Activated CD4-positive, alpha-beta T cell treated with anti-CD3 and anti-CD28 coated beads, Interleukin-2, amount 10 ng/mL, durations not matched to agents 7 days and 5 days (primary cell): ENCODE results near the gene ECT2L. TPM values are rescaled to one million over a fixed set of nuclear protein-coding genes. Genes with fewer than 3 reads are reported as not detected.

Experiments used
- CTCF ChIA-PET: fragments of 350-600 bp; sonication (Branson Sonifier 250); formaldehyde crosslinking; loops from one replicate; lab custom pipeline; 2021; ENCODE audit warnings: antibody characterized with exemption; lab: Charles Lee
- POLR2A ChIA-PET: fragments of 350-600 bp; sonication (Branson Sonifier 250); formaldehyde crosslinking; loops from one replicate; lab custom pipeline; 2021; ENCODE audit warnings: antibody characterized with exemption; lab: Charles Lee
- DNase-seq: peaks from one replicate; pipeline ENCODE4 v3.0.0-alpha.2; 2020
- H3K27ac Mint-ChIP-seq: one replicate; pipeline ENCODE4 v1.8.0; 2021; ENCODE audit warnings: mild to moderate bottlenecking, moderate library complexity, mixed read lengths
- H3K27me3 Mint-ChIP-seq: one replicate; pipeline ENCODE4 v1.8.0; 2021; ENCODE audit warnings: mixed read lengths
- H3K36me3 Mint-ChIP-seq: one replicate; pipeline ENCODE4 v1.8.0; 2021; ENCODE audit warnings: low read depth, mixed read lengths
- H3K4me1 Mint-ChIP-seq: one replicate; pipeline ENCODE4 v1.8.0; 2021; ENCODE audit warnings: mixed read lengths
- H3K4me3 Mint-ChIP-seq: one replicate; pipeline ENCODE4 v1.8.0; 2021; ENCODE audit warnings: mild to moderate bottlenecking, moderate library complexity, mixed read lengths
- H3K9me3 Mint-ChIP-seq: one replicate; pipeline ENCODE4 v1.8.0; 2021; ENCODE audit warnings: mixed read lengths
- total RNA-seq, 2 experiments: library from RNA; stranded (reverse); gene quantifications; one replicate each; pipeline ENCODE4 v1.2.3, GENCODE V29; 2021

ECT2L gene, protein sequence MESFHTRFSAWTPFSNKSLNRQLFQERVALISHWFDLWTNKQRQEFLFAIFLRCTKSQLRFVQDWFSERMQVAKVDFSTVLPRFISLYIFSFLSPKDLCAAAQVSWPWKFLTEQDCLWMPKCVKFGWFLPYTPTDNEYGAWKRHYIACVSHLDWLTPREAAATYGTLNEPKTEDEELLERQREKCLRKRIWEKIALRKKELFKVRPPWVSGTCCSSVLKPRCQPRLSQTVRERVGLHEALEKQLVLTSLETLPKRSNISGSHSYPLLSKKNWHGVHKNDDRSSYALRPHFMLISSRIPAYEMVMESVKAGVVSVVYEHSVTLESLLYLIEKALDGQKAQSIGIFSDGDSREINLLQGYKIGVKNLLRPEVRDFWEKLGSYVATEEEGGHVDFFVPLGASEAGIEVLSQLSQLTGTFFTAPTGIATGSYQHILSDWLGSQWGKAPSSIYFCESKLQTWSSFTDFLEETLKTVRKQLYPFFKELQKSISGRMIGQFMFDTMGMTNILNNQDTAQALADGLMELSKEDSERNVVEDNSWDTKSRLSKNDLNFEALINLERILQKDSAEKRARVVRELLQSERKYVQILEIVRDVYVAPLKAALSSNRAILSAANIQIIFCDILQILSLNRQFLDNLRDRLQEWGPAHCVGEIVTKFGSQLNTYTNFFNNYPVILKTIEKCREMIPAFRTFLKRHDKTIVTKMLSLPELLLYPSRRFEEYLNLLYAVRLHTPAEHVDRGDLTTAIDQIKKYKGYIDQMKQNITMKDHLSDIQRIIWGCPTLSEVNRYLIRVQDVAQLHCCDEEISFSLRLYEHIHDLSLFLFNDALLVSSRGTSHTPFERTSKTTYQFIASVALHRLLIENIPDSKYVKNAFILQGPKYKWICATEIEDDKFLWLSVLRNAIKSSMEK
- total RNA-seq: not detected

GRCh38 chr6:138795809-138796603, at the start of gene ECT2L:
TSS of gene ECT2L (plus strand) at chr6:138796087. CDS start at chr6:138813275, 17,188 bp downstream.
- H3K27me3 Mint-ChIP-seq: peaks cover 11% of the 10 kb centered on the region
- no peak for DNase-seq
- no peaks in the 10 kb centered on the region for H3K4me1 Mint-ChIP-seq
- peaks cover 6% of the 10 kb centered on the region for H3K36me3 Mint-ChIP-seq
- ChIA-PET CTCF (no interaction called here), POLR2A (no interaction called here)
- H3K27ac Mint-ChIP-seq: no peak within 1 kb of the TSS
- no peak within 1 kb of the TSS for H3K4me3 Mint-ChIP-seq
- no peaks in the 10 kb centered on the region for H3K9me3 Mint-ChIP-seq

- no peak overlapping the region for H3K4me3 Mint-ChIP-seq
- no peaks in the 10 kb centered on the region for H3K9me3 Mint-ChIP-seq
- H3K4me1 Mint-ChIP-seq: no peaks in the 10 kb centered on the region
- ChIA-PET POLR2A (interaction anchor here (0.6 kb wide), 1 partner anchor 310 kb away, joined by 3 read pairs; no protein-coding TSS in a partner anchor), CTCF (interaction anchor here (1.2 kb wide), 1 partner anchor 60 kb away, joined by 4 read pairs; no protein-coding TSS in a partner anchor)
- H3K27ac Mint-ChIP-seq: no peak overlapping the region
- no peaks in the 10 kb centered on the region for H3K36me3 Mint-ChIP-seq
- no peak for DNase-seq
- H3K27me3 Mint-ChIP-seq: no peaks in the 10 kb centered on the region
Observed at GRCh38 chr6:138752017-138752416, 43.9 kb upstream of the ECT2L start.

DNA sequence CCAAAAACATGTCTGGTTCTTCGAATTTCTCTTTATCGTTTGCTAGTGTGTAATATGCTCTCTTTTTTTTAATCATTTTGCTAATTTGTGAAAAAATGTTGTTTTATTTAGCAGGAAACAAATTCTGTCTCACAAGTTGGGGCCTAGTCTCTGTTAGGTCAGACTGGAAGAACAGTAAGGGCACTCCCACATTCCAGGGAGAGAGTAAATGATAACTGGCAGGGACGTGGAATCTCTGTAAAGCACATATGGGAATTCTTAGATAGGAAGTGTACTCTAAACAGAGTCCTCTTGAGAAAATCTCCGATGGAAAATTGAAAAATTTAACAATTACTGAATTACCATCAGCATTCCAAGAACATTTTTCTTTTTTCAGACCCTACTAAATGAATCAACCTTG, 38.8 kb upstream of the ECT2L start:
- Mint-ChIP-seq H3K27ac (no peak overlapping the region), H3K4me3 (no peak overlapping the region), H3K36me3 (no peaks in the 10 kb centered on the region), H3K9me3 (no peaks in the 10 kb centered on the region), H3K4me1 (no peaks in the 10 kb centered on the region), H3K27me3 (no peaks in the 10 kb centered on the region)
- ChIA-PET POLR2A (no interaction called here), CTCF (no interaction called here)
- no peak for DNase-seq

GRCh38 chr6:138765896-138766655, 29.8 kb upstream of the ECT2L start:
- no peak for DNase-seq
- no peaks in the 10 kb centered on the region for H3K27me3 Mint-ChIP-seq
- peaks cover 4% of the 10 kb centered on the region for H3K4me1 Mint-ChIP-seq
- ChIA-PET CTCF (interaction anchor here (0.7 to 1.9 kb wide), 3 partner anchors 167 to 177 kb away, joined by 3 to 6 read pairs (median 3); no protein-coding TSS in a partner anchor), POLR2A (no interaction called here)
- H3K36me3 Mint-ChIP-seq: no peaks in the 10 kb centered on the region
- no peak overlapping the region for H3K27ac Mint-ChIP-seq
- H3K9me3 Mint-ChIP-seq: no peaks in the 10 kb centered on the region
- H3K4me3 Mint-ChIP-seq: no peak overlapping the region

GRCh38 chr6:138769102-138769676, 26.7 kb upstream of the ECT2L start:
- DNase-seq: no peak
- Mint-ChIP-seq H3K4me3 (no peak overlapping the region), H3K4me1 (peaks cover 22% of the 10 kb centered on the region), H3K36me3 (no peaks in the 10 kb centered on the region), H3K9me3 (no peaks in the 10 kb centered on the region), H3K27ac (no peak overlapping the region), H3K27me3 (no peaks in the 10 kb centered on the region)
- ChIA-PET POLR2A (no interaction called here), CTCF (interaction anchor here (0.6 kb wide), 1 partner anchor 26 kb away, joined by 5 read pairs; no protein-coding TSS in a partner anchor)

DNA sequence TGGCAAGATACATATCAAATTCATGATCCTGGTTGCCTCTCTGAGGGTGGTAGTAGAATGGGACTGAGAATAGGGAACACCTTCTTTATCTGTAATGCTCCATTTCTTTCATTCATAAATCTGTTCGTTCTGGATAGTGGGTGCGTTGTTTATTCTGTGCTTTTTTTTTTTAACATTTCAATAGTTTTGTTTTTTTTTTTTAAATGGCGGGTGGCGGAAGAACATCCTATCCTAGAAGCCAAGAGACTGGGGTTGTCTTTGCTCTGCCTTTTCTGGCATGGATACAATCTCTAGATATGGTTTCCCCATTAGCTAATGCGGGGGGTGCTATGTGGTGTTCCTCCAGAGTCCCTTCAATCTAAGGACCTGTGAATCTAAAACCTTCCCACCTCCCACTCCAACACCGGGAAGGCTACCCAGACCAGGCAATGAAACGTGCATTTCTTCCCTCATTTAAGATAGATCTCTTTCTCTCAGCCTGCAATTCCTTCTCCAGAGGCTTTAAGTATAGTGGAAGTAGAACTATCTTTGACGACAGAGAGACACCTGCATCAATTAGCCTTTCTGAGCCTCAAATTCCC, 23.2 kb upstream of the ECT2L start:
- ChIA-PET POLR2A (interaction anchor here (0.6 kb wide), 1 partner anchor 155 kb away, joined by 3 read pairs; no protein-coding TSS in a partner anchor), CTCF (interaction anchor here (0.6 to 2.3 kb wide), 6 partner anchors 12 to 1816 kb away, joined by 3 to 6 read pairs (median 3); no protein-coding TSS in a partner anchor)
- Mint-ChIP-seq H3K27me3 (no peaks in the 10 kb centered on the region), H3K9me3 (no peaks in the 10 kb centered on the region), H3K36me3 (no peaks in the 10 kb centered on the region), H3K4me1 (peaks cover 30% of the 10 kb centered on the region), H3K27ac (peak overlapping the region; percentile 100), H3K4me3 (peak overlapping the region; percentile 99)
- no peak for DNase-seq

DNA sequence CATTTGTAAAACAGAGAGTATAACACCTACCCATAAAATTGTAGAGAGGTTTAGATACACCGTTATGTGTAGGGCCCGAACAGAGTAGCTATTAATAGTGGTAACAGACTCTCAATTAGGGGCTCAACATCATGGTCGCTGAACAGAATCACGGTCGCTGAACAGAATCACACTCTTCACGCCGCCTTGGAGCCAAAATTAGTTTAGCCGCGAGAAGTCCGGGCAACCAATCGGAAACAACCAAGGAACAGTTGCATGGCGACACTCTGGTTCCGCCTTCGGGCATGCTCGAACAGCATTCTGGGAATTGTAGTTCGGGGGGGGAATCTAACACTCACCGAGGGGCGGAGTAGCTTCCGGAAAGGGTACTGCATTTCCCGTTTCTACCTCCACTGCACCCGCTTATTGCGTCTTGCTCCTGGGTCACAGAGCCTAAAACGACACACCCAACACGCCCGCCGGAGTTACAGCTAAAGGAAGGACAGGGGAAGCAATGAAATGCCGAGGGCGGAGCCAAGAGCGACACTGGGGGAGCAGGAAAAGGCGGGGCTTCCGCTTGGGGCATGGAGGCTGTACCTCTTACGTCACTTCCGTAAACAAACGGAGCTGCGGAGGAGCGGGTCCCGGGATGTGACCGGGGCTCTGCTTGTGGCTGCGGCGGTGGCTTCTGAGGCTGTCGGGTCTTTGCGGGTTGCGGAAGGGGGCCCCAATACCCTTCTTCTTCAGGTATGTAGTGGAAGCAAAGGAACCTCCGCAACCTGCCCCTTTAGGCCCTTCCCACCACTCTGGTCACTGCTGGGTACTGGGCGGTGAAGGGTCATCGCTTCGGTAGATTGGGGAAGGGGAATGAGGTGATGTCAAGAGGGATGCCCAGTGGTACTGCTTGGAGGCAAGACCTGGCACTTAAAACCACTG, 22.5 kb upstream of the ECT2L start, which contains the start of gene CCDC28A:
CCDC28A (plus strand) TSS at position 593 of the 915 bp plus-strand sequence. CDS start 2,352 bp downstream, outside the sequence.
- peak within 1 kb of the TSS; percentile 100 for H3K27ac Mint-ChIP-seq
- no peaks in the 10 kb centered on the region for H3K9me3 Mint-ChIP-seq
- peak; percentile 95 for DNase-seq
- H3K4me3 Mint-ChIP-seq: peak within 1 kb of the TSS; percentile 99
- H3K36me3 Mint-ChIP-seq: no peaks in the 10 kb centered on the region
- ChIA-PET POLR2A (interaction anchor here (0.6 kb wide), 1 partner anchor 156 kb away, joined by 3 read pairs; no protein-coding TSS in a partner anchor), CTCF (interaction anchor here (0.7 to 2.3 kb wide), 7 partner anchors 9 to 1816 kb away, joined by 3 to 6 read pairs (median 3); no protein-coding TSS in a partner anchor)
- peaks cover 30% of the 10 kb centered on the region for H3K4me1 Mint-ChIP-seq
- no peaks in the 10 kb centered on the region for H3K27me3 Mint-ChIP-seq

DNA sequence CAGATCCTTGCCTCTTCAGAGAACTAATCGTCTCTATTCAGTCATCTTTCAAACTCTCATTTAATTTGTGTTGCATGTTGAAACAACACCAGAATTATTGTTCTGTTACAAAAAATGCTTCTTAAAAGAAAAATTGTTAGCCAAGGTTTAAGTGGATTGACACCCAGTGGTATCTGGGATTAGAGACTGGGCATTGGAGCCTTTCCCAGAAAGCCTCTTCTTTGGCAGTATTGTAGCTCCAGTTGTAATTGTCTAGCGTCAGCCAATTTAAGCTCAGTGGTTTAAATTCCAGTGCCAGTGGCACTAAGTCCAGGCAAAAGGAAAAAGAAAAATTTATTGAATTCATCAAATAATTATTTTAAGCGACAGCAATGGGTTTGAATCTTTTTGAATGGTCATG, 21.5 kb upstream of the ECT2L start:
- POLR2A ChIA-PET: no interaction called here
- no peaks in the 10 kb centered on the region for H3K27me3 Mint-ChIP-seq
- CTCF ChIA-PET: interaction anchor here (1.1 to 2.3 kb wide), 2 partner anchors 11 to 16 kb away, joined by 3 to 6 read pairs; no protein-coding TSS in a partner anchor
- peaks cover 27% of the 10 kb centered on the region for H3K4me1 Mint-ChIP-seq
- no peak for DNase-seq
- H3K27ac Mint-ChIP-seq: peak overlapping the region; percentile 100
- H3K4me3 Mint-ChIP-seq: peak overlapping the region; percentile 99
- no peaks in the 10 kb centered on the region for H3K36me3 Mint-ChIP-seq
- no peaks in the 10 kb centered on the region for H3K9me3 Mint-ChIP-seq

DNA sequence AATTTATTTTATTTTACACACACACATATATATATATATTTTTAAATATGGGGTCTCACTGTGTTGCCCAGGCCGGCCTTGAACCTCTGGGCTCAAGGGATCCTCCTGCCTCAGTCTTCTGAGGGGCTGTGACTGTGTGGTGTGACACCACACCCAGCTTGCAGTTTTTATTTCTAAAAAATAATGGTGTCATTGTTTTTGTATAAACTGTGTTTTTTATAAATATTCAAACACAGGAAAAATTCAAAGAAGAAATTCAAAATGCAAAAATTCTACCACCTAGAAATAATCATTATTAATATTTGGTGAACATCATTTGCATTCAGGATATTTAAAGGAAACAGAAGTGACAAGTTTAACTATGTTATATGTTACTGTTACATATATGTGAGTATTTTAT, 19.2 kb upstream of the ECT2L start:
- no peak overlapping the region for H3K27ac Mint-ChIP-seq
- no peaks in the 10 kb centered on the region for H3K27me3 Mint-ChIP-seq
- H3K36me3 Mint-ChIP-seq: peaks cover 2% of the 10 kb centered on the region
- ChIA-PET POLR2A (no interaction called here), CTCF (no interaction called here)
- no peaks in the 10 kb centered on the region for H3K9me3 Mint-ChIP-seq
- H3K4me3 Mint-ChIP-seq: no peak overlapping the region
- peaks cover 26% of the 10 kb centered on the region for H3K4me1 Mint-ChIP-seq
- DNase-seq: no peak

GRCh38 chr6:138778331-138778730, 17.6 kb upstream of the ECT2L start:
- Mint-ChIP-seq H3K4me1 (peaks cover 12% of the 10 kb centered on the region), H3K27ac (no peak overlapping the region), H3K36me3 (peaks cover 8% of the 10 kb centered on the region), H3K4me3 (no peak overlapping the region), H3K27me3 (no peaks in the 10 kb centered on the region), H3K9me3 (no peaks in the 10 kb centered on the region)
- ChIA-PET CTCF (no interaction called here), POLR2A (no interaction called here)
- no peak for DNase-seq
